Measurements from ENCODE around the gene ENO4.

Gene ENO4

DNA sequence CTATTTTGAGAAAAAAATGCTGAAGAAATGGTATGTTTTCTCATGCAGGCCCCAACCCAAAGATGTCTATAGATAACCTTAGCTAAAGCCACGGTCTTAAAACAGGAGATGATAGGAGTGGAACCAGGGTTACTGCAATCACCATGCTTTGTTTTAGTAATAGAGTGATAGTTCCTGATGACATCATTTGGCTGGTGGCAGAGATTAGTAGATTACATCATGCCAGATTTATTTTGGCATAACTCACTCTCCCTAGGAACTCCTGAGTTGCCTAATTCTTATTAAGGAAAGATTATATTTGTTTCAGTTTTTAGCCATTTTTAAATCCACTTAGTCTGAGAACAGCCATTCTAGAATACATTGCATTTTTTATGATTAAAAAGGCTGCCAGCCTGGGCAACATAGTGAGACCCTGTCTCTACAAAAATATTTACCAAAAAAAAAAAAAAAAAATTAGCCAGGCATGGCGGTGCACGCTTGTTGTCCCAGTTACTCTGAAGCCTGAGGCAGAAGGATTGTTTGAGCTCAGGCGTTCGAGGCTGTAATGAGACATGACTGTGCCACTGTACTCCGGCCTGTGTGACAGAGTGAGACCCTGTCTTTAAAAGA lies 17.8 kb downstream of the ENO4 start:
- no peak for TF ChIP-seq CTCF (IDR thresholded peaks at IDR 0.05; ENCODE audit: insufficient read depth, low read length, poor library complexity, severe bottlenecking)
- no peaks in the 10 kb centered on the region for H3K36me3 ChIP-seq (ENCODE audit: low read length)
- H4K20me1 ChIP-seq (ENCODE audit: low read depth, low read length), result no peaks in the 10 kb centered on the region
- no peak overlapping the region for H3K27ac ChIP-seq (ENCODE audit: low read depth, low read length)
- no peaks in the 10 kb centered on the region for H3K9me3 ChIP-seq (ENCODE audit: insufficient read depth, low read length)
- no peaks in the 10 kb centered on the region for H3K9me2 ChIP-seq (replicated peaks; ENCODE audit: insufficient read depth, low read length)
- no peak overlapping the region for H3K4me2 ChIP-seq (ENCODE audit: low read depth, low read length, poor library complexity, severe bottlenecking)
- H2AFZ ChIP-seq (ENCODE audit: low read depth, low read length, severe bottlenecking), result no peak overlapping the region
- H3F3A ChIP-seq (ENCODE audit: insufficient read depth), result no peaks in the 10 kb centered on the region
- H3K79me2 ChIP-seq (ENCODE audit: insufficient read depth, low read length), result no peaks in the 10 kb centered on the region
- H3K9ac ChIP-seq (ENCODE audit: low read length), result no peak overlapping the region
- H3K27me3 ChIP-seq (ENCODE audit: low read length), result no peaks in the 10 kb centered on the region
- no peak overlapping the region for H3K4me3 ChIP-seq (ENCODE audit: insufficient read depth, low read length, poor library complexity, severe bottlenecking)

GRCh38 chr10:116868198-116868676 lies 18.9 kb downstream of the ENO4 start:
- H3K27ac ChIP-seq (ENCODE audit: low read depth, low read length), result no peak overlapping the region
- no peak overlapping the region for H3K4me2 ChIP-seq (ENCODE audit: low read depth, low read length, poor library complexity, severe bottlenecking)
- no peak overlapping the region for H3K4me3 ChIP-seq (ENCODE audit: insufficient read depth, low read length, poor library complexity, severe bottlenecking)
- no peaks in the 10 kb centered on the region for H3K9me3 ChIP-seq (ENCODE audit: insufficient read depth, low read length)
- no peak for TF ChIP-seq EZH2phosphoT487 (conservative IDR thresholded peaks at IDR 0.05; ENCODE audit: low read length)
- no peak for TF ChIP-seq CTCF (IDR thresholded peaks at IDR 0.05; ENCODE audit: insufficient read depth, low read length, poor library complexity, severe bottlenecking)
- no peaks in the 10 kb centered on the region for H3F3A ChIP-seq (ENCODE audit: insufficient read depth)
- no peaks in the 10 kb centered on the region for H3K36me3 ChIP-seq (ENCODE audit: low read length)
- no peak overlapping the region for H3K9ac ChIP-seq (ENCODE audit: low read length)
- no peaks in the 10 kb centered on the region for H4K20me1 ChIP-seq (ENCODE audit: low read depth, low read length)
- no peaks in the 10 kb centered on the region for H3K27me3 ChIP-seq (ENCODE audit: low read length)
- H3K79me2 ChIP-seq (ENCODE audit: insufficient read depth, low read length), result no peaks in the 10 kb centered on the region
- no peak overlapping the region for H2AFZ ChIP-seq (ENCODE audit: low read depth, low read length, severe bottlenecking)
- H3K9me2 ChIP-seq (replicated peaks; ENCODE audit: insufficient read depth, low read length), result no peaks in the 10 kb centered on the region

- H2AFZ ChIP-seq (ENCODE audit: low read depth, low read length, severe bottlenecking), result no peak overlapping the region
- H3F3A ChIP-seq (ENCODE audit: insufficient read depth), result no peaks in the 10 kb centered on the region
Observed at GRCh38 chr10:116868722-116869121, 19.4 kb downstream of the ENO4 start.

More at GRCh38 chr10:116868722-116869121, 19.4 kb downstream of the ENO4 start:
- no peaks in the 10 kb centered on the region for H3K79me2 ChIP-seq (ENCODE audit: insufficient read depth, low read length)
- no peak overlapping the region for H3K27ac ChIP-seq (ENCODE audit: low read depth, low read length)
- H3K4me3 ChIP-seq (ENCODE audit: insufficient read depth, low read length, poor library complexity, severe bottlenecking), result no peak overlapping the region
- no peak overlapping the region for H3K4me2 ChIP-seq (ENCODE audit: low read depth, low read length, poor library complexity, severe bottlenecking)
- no peak overlapping the region for H3K9ac ChIP-seq (ENCODE audit: low read length)
- no peak for TF ChIP-seq EZH2phosphoT487 (conservative IDR thresholded peaks at IDR 0.05; ENCODE audit: low read length)
- TF ChIP-seq CTCF (IDR thresholded peaks at IDR 0.05; ENCODE audit: insufficient read depth, low read length, poor library complexity, severe bottlenecking), result no peak
- no peaks in the 10 kb centered on the region for H3K36me3 ChIP-seq (ENCODE audit: low read length)
- no peaks in the 10 kb centered on the region for H3K27me3 ChIP-seq (ENCODE audit: low read length)
- H3K9me3 ChIP-seq (ENCODE audit: insufficient read depth, low read length), result no peaks in the 10 kb centered on the region
- no peaks in the 10 kb centered on the region for H4K20me1 ChIP-seq (ENCODE audit: low read depth, low read length)
- H3K9me2 ChIP-seq (replicated peaks; ENCODE audit: insufficient read depth, low read length), result no peaks in the 10 kb centered on the region
